ENCODE measurements around the gene GSTCD.

- no peak for TF ChIP-seq POLR2A (IDR thresholded peaks at IDR 0.05)
- no peak for TF ChIP-seq CTCF (IDR thresholded peaks at IDR 0.05)
- TF ChIP-seq EP300 (IDR thresholded peaks at IDR 0.05), result no peak
Measured at GRCh38 chr4:105797225-105797624, 88.6 kb downstream of the GSTCD start.
